WTC11 (cell line): ENCODE measurements around the gene C18orf54. TPM values are rescaled to one million over a fixed set of nuclear protein-coding genes. Genes with fewer than 3 reads are reported as not detected.

Experiments used
- ATAC-seq: fragments of 200-7000 bp; cut with Tn5 transposase; 2 replicates; pipeline ENCODE4 v1.10.0; 2021; ENCODE audit warnings: mild to moderate bottlenecking, moderate library complexity
- CTCF ChIA-PET: fragments of 300-600 bp; sonication (Branson Sonifier 250); formaldehyde crosslinking; loops from one replicate; lab custom pipeline; 2021; ENCODE audit warnings: antibody characterized with exemption; lab: Charles Lee
- POLR2A ChIA-PET: fragments of 350-600 bp; sonication (Branson Sonifier 250); formaldehyde crosslinking; loops from one replicate; lab custom pipeline; 2021; ENCODE audit warnings: antibody characterized with exemption; lab: Charles Lee
- DNase-seq: peaks from one replicate; pipeline ENCODE4 v3.0.0; 2021; ENCODE audit warnings: low spot score
- H3K27ac Mint-ChIP-seq: 2 replicates; pipeline ENCODE4 v1.8.0; 2021; ENCODE audit warnings: mixed read lengths
- H3K27me3 Mint-ChIP-seq: 2 replicates; pipeline ENCODE4 v1.8.0; 2021; ENCODE audit warnings: low read depth, mild to moderate bottlenecking, moderate library complexity, mixed read lengths
- H3K36me3 Mint-ChIP-seq: 2 replicates; pipeline ENCODE4 v1.8.0; 2021; ENCODE audit warnings: mixed read lengths
- H3K4me1 Mint-ChIP-seq: 2 replicates; pipeline ENCODE4 v1.8.0; 2022; ENCODE audit warnings: mixed read lengths
- H3K4me3 Mint-ChIP-seq: 2 replicates; pipeline ENCODE4 v1.8.0; 2021; ENCODE audit warnings: mild to moderate bottlenecking, moderate library complexity, mixed read lengths
- H3K9me3 Mint-ChIP-seq: 2 replicates; pipeline ENCODE4 v1.8.0; 2021; ENCODE audit warnings: mixed read lengths
- CREB1 ChIP-seq: sonication (generic); formaldehyde crosslinking; IDR thresholded peaks from 2 replicates; pipeline ENCODE4 v1.8.0; 2023; ENCODE audit warnings: mild to moderate bottlenecking, missing genetic modification reagents
- FOXP1 ChIP-seq: sonication (generic); formaldehyde crosslinking; IDR thresholded peaks from 2 replicates; pipeline ENCODE4 v1.8.0; 2022; ENCODE audit warnings: missing genetic modification reagents, mild to moderate bottlenecking, moderate library complexity, borderline replicate concordance
- GRHL2 ChIP-seq: fragments of 250-450 bp; sonication (Bioruptor Pico); IDR thresholded peaks from 2 replicates; pipeline ENCODE4 v1.8.0; 2022; ENCODE audit warnings: mild to moderate bottlenecking, moderate library complexity; ENCODE audit not compliant: insufficient replicate concordance, severe bottlenecking
- HMGA2 ChIP-seq: fragments of 250-450 bp; sonication (Bioruptor Pico); IDR thresholded peaks from 2 replicates; pipeline ENCODE4 v1.4.0; 2021; ENCODE audit warnings: mild to moderate bottlenecking, moderate library complexity
- IRF2 ChIP-seq: sonication (generic); formaldehyde crosslinking; IDR thresholded peaks from 2 replicates; pipeline ENCODE4 v1.8.0; 2022; ENCODE audit warnings: low read depth, missing genetic modification reagents, borderline replicate concordance
- MYBL2 ChIP-seq: sonication (generic); formaldehyde crosslinking; IDR thresholded peaks from 2 replicates; pipeline ENCODE4 v1.8.1; 2023; ENCODE audit warnings: mild to moderate bottlenecking, moderate library complexity, missing genetic modification reagents
- NFE2L1 ChIP-seq: sonication (generic); formaldehyde crosslinking; IDR thresholded peaks from 2 replicates; pipeline ENCODE4 v1.8.1; 2023; ENCODE audit warnings: missing genetic modification reagents
- NR2C2 ChIP-seq: sonication (generic); formaldehyde crosslinking; IDR thresholded peaks from 2 replicates; pipeline ENCODE4 v1.8.0; 2022; ENCODE audit warnings: mild to moderate bottlenecking, missing genetic modification reagents
- TP53 ChIP-seq: sonication (generic); formaldehyde crosslinking; IDR thresholded peaks from 2 replicates; pipeline ENCODE4 v1.8.1; 2023; ENCODE audit warnings: mild to moderate bottlenecking, missing genetic modification reagents
- ZNF138 ChIP-seq: sonication (generic); formaldehyde crosslinking; conservative IDR thresholded peaks from 2 replicates; pipeline ENCODE4 v1.8.1; 2022; ENCODE audit warnings: mild to moderate bottlenecking, moderate library complexity, missing genetic modification reagents
- ZNF317 ChIP-seq: sonication (generic); formaldehyde crosslinking; IDR thresholded peaks from 2 replicates; pipeline ENCODE4 v1.8.1; 2023; ENCODE audit warnings: low read depth, mild to moderate bottlenecking, moderate library complexity, missing genetic modification reagents, borderline replicate concordance
- ZNF416 ChIP-seq: fragments of 250-450 bp; sonication (Bioruptor Pico); IDR thresholded peaks from 2 replicates; pipeline ENCODE4 v1.9.0; 2021; ENCODE audit warnings: mild to moderate bottlenecking, inconsistent platforms
- total RNA-seq: library from RNA; stranded (reverse); gene quantifications from 3 replicates; pipeline ENCODE4 v1.2.3, GENCODE V29; 2021
- TF ChIP-seq, protein P1 (sequence below): fragments of 250-450 bp; sonication (Bioruptor Pico); IDR thresholded peaks from 2 replicates; pipeline ENCODE4 v1.9.0; 2021; ENCODE audit warnings: mild to moderate bottlenecking, borderline replicate concordance
- TF ChIP-seq, protein P2 (sequence below): fragments of 250-450 bp; sonication (Bioruptor Pico); conservative IDR thresholded peaks from 2 replicates; pipeline ENCODE4 v1.9.0; 2021; ENCODE audit warnings: mild to moderate bottlenecking
- TF ChIP-seq, protein P3 (sequence below): fragments of 250-450 bp; sonication (Bioruptor Pico); IDR thresholded peaks from 2 replicates; pipeline ENCODE4 v1.9.0; 2021; ENCODE audit warnings: mild to moderate bottlenecking
- TF ChIP-seq, protein P4 (sequence below): sonication (generic); formaldehyde crosslinking; conservative IDR thresholded peaks from 2 replicates; pipeline ENCODE4 v1.8.1; 2023; ENCODE audit warnings: mild to moderate bottlenecking, low read depth, missing genetic modification reagents, moderate library complexity
- TF ChIP-seq, protein P5 (sequence below): sonication (generic); formaldehyde crosslinking; conservative IDR thresholded peaks from 2 replicates; pipeline ENCODE4 v1.8.1; 2022; ENCODE audit warnings: mild to moderate bottlenecking, missing genetic modification reagents
- TF ChIP-seq, protein P6 (sequence below): sonication (generic); formaldehyde crosslinking; IDR thresholded peaks from 2 replicates; pipeline ENCODE4 v1.8.1; 2022; ENCODE audit warnings: mild to moderate bottlenecking, moderate library complexity, missing genetic modification reagents
- TF ChIP-seq, protein P7 (sequence below): sonication (generic); formaldehyde crosslinking; IDR thresholded peaks from 2 replicates; pipeline ENCODE4 v1.8.0; 2022; ENCODE audit warnings: mild to moderate bottlenecking, missing genetic modification reagents
- TF ChIP-seq, protein P8 (sequence below): sonication (generic); formaldehyde crosslinking; IDR thresholded peaks from 2 replicates; pipeline ENCODE4 v1.8.1; 2023; ENCODE audit warnings: mild to moderate bottlenecking, missing genetic modification reagents, borderline replicate concordance

Gene C18orf54
- total RNA-seq, 1 experiment from 2014 or later = 37.3 TPM

DNA sequence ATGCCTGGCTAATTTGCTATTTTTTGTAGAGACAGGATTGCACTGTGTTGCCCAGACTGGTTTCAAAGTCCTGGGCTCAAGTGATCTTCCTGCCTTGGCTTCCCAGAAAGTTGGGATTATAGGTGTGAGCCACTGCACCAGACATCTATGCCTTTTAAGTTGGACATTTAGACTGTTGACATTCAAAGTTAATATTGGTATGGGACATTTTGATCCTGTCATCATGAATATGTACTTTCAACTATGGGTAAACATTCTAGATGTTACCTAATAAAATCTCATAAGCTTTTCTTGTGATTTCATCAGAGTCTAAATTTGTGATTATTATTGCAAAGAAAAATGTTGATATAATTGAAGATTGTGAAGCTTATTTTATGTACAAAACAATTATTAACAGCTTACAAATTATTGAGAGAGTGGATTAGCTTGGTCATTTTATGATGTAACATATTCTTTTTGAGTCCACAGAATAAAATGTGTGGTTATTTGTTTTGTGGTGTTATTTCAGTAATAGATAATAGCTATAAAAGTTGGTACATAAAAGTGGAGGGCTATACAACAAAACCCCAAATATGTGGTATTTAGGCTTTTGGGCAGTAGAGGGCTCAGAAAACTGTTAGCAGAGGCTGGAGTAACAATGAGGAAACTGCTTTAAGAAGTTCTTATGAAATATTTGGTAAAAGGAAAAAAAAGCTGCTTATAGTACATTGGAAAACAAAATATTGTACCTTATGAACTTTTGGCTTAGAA is 41.5 kb upstream of the C18orf54 start:
- TF ChIP-seq, protein P1, sequence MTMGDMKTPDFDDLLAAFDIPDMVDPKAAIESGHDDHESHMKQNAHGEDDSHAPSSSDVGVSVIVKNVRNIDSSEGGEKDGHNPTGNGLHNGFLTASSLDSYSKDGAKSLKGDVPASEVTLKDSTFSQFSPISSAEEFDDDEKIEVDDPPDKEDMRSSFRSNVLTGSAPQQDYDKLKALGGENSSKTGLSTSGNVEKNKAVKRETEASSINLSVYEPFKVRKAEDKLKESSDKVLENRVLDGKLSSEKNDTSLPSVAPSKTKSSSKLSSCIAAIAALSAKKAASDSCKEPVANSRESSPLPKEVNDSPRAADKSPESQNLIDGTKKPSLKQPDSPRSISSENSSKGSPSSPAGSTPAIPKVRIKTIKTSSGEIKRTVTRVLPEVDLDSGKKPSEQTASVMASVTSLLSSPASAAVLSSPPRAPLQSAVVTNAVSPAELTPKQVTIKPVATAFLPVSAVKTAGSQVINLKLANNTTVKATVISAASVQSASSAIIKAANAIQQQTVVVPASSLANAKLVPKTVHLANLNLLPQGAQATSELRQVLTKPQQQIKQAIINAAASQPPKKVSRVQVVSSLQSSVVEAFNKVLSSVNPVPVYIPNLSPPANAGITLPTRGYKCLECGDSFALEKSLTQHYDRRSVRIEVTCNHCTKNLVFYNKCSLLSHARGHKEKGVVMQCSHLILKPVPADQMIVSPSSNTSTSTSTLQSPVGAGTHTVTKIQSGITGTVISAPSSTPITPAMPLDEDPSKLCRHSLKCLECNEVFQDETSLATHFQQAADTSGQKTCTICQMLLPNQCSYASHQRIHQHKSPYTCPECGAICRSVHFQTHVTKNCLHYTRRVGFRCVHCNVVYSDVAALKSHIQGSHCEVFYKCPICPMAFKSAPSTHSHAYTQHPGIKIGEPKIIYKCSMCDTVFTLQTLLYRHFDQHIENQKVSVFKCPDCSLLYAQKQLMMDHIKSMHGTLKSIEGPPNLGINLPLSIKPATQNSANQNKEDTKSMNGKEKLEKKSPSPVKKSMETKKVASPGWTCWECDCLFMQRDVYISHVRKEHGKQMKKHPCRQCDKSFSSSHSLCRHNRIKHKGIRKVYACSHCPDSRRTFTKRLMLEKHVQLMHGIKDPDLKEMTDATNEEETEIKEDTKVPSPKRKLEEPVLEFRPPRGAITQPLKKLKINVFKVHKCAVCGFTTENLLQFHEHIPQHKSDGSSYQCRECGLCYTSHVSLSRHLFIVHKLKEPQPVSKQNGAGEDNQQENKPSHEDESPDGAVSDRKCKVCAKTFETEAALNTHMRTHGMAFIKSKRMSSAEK (CRISPR knock-in tag) = no peak
- TF ChIP-seq, protein P2, sequence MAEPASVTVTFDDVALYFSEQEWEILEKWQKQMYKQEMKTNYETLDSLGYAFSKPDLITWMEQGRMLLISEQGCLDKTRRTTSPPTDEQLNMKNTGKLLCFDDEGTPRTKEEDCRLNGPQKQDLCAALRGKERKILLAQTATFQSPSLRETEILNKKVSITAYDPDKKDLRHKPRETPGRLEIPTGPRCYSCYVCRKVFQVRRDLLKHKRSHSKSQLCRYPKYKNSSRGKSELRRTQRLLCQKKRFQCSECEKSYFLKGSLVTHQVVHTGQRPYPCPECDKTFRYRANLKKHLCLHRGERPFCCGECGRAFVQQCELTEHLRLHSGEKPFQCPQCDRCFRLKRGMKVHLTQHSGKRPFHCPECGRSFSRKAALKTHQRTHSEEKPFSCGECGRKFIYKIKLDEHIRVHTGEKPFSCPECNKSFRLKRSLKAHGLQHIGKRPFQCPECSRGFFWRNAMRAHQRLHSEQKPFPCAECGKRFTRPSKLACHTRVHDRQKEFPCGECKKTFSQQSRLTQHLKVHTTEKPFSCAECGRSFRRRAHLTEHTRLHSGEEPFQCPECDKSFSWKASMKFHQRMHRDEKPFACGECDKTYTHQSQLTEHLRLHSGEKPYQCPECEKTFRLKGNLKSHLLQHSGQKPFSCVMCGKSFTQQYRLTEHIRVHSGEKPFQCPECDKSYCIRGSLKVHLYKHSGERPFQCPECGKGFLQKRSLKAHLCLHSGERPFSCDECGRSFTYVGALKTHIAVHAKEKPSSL (CRISPR knock-in tag) = no peak
- TF ChIP-seq, protein P3, sequence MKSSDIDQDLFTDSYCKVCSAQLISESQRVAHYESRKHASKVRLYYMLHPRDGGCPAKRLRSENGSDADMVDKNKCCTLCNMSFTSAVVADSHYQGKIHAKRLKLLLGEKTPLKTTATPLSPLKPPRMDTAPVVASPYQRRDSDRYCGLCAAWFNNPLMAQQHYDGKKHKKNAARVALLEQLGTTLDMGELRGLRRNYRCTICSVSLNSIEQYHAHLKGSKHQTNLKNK (CRISPR knock-in tag) = no peak
- no peak for TF ChIP-seq ZNF317 (CRISPR knock-in tag)
- TF ChIP-seq, protein P4, sequence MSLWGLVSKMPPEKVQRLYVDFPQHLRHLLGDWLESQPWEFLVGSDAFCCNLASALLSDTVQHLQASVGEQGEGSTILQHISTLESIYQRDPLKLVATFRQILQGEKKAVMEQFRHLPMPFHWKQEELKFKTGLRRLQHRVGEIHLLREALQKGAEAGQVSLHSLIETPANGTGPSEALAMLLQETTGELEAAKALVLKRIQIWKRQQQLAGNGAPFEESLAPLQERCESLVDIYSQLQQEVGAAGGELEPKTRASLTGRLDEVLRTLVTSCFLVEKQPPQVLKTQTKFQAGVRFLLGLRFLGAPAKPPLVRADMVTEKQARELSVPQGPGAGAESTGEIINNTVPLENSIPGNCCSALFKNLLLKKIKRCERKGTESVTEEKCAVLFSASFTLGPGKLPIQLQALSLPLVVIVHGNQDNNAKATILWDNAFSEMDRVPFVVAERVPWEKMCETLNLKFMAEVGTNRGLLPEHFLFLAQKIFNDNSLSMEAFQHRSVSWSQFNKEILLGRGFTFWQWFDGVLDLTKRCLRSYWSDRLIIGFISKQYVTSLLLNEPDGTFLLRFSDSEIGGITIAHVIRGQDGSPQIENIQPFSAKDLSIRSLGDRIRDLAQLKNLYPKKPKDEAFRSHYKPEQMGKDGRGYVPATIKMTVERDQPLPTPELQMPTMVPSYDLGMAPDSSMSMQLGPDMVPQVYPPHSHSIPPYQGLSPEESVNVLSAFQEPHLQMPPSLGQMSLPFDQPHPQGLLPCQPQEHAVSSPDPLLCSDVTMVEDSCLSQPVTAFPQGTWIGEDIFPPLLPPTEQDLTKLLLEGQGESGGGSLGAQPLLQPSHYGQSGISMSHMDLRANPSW = no peak
- no peak for TF ChIP-seq TP53
- TF ChIP-seq NR2C2 (CRISPR knock-in tag) = no peak
- no peak for TF ChIP-seq FOXP1 (CRISPR knock-in tag)
- no peak for TF ChIP-seq ZNF138 (CRISPR knock-in tag)
- TF ChIP-seq NFE2L1 (CRISPR knock-in tag) = no peak
- TF ChIP-seq CREB1 = no peak
- TF ChIP-seq HMGA2 (CRISPR knock-in tag) = no peak
- TF ChIP-seq, protein P5, sequence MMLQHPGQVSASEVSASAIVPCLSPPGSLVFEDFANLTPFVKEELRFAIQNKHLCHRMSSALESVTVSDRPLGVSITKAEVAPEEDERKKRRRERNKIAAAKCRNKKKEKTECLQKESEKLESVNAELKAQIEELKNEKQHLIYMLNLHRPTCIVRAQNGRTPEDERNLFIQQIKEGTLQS = no peak
- TF ChIP-seq, protein P6, sequence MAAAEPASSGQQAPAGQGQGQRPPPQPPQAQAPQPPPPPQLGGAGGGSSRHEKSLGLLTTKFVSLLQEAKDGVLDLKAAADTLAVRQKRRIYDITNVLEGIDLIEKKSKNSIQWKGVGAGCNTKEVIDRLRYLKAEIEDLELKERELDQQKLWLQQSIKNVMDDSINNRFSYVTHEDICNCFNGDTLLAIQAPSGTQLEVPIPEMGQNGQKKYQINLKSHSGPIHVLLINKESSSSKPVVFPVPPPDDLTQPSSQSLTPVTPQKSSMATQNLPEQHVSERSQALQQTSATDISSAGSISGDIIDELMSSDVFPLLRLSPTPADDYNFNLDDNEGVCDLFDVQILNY = no peak
- no peak for TF ChIP-seq GRHL2 (CRISPR knock-in tag)
- TF ChIP-seq, protein P7, sequence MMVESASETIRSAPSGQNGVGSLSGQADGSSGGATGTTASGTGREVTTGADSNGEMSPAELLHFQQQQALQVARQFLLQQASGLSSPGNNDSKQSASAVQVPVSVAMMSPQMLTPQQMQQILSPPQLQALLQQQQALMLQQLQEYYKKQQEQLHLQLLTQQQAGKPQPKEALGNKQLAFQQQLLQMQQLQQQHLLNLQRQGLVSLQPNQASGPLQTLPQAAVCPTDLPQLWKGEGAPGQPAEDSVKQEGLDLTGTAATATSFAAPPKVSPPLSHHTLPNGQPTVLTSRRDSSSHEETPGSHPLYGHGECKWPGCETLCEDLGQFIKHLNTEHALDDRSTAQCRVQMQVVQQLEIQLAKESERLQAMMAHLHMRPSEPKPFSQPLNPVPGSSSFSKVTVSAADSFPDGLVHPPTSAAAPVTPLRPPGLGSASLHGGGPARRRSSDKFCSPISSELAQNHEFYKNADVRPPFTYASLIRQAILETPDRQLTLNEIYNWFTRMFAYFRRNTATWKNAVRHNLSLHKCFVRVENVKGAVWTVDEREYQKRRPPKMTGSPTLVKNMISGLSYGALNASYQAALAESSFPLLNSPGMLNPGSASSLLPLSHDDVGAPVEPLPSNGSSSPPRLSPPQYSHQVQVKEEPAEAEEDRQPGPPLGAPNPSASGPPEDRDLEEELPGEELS = no peak
- TF ChIP-seq, protein P8, sequence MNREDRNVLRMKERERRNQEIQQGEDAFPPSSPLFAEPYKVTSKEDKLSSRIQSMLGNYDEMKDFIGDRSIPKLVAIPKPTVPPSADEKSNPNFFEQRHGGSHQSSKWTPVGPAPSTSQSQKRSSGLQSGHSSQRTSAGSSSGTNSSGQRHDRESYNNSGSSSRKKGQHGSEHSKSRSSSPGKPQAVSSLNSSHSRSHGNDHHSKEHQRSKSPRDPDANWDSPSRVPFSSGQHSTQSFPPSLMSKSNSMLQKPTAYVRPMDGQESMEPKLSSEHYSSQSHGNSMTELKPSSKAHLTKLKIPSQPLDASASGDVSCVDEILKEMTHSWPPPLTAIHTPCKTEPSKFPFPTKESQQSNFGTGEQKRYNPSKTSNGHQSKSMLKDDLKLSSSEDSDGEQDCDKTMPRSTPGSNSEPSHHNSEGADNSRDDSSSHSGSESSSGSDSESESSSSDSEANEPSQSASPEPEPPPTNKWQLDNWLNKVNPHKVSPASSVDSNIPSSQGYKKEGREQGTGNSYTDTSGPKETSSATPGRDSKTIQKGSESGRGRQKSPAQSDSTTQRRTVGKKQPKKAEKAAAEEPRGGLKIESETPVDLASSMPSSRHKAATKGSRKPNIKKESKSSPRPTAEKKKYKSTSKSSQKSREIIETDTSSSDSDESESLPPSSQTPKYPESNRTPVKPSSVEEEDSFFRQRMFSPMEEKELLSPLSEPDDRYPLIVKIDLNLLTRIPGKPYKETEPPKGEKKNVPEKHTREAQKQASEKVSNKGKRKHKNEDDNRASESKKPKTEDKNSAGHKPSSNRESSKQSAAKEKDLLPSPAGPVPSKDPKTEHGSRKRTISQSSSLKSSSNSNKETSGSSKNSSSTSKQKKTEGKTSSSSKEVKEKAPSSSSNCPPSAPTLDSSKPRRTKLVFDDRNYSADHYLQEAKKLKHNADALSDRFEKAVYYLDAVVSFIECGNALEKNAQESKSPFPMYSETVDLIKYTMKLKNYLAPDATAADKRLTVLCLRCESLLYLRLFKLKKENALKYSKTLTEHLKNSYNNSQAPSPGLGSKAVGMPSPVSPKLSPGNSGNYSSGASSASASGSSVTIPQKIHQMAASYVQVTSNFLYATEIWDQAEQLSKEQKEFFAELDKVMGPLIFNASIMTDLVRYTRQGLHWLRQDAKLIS (CRISPR knock-in tag) = no peak
- no peak for TF ChIP-seq IRF2 (CRISPR knock-in tag)
- TF ChIP-seq MYBL2 = no peak
- no peak for TF ChIP-seq ZNF416 (CRISPR knock-in tag)
- Mint-ChIP-seq H3K27me3 (no peaks in the 10 kb centered on the region), H3K36me3 (0 out of 2 replicates have a peak, but pooled peaks cover 3% of the 10 kb centered on the region), H3K27ac (no peak overlapping the region), H3K4me3 (no peak overlapping the region), H3K9me3 (peaks cover 8% of the 10 kb centered on the region; the same call in 1 of the 2 replicates), H3K4me1 (peaks cover 7% of the 10 kb centered on the region)
- ChIA-PET CTCF (no interaction called here), POLR2A (no interaction called here)
- no peak for DNase-seq
- ATAC-seq = no peak
